ENCODE results near the gene PROKR1.
A peak's percentile ranks its signal among the peaks of the same experiment; 100 is the strongest.
"Not testable (repeated sequence)": the region's sequence is repeated elsewhere in the genome, so short reads cannot be mapped to it uniquely, and the experiment has no call there.

PROKR1 gene

DNA sequence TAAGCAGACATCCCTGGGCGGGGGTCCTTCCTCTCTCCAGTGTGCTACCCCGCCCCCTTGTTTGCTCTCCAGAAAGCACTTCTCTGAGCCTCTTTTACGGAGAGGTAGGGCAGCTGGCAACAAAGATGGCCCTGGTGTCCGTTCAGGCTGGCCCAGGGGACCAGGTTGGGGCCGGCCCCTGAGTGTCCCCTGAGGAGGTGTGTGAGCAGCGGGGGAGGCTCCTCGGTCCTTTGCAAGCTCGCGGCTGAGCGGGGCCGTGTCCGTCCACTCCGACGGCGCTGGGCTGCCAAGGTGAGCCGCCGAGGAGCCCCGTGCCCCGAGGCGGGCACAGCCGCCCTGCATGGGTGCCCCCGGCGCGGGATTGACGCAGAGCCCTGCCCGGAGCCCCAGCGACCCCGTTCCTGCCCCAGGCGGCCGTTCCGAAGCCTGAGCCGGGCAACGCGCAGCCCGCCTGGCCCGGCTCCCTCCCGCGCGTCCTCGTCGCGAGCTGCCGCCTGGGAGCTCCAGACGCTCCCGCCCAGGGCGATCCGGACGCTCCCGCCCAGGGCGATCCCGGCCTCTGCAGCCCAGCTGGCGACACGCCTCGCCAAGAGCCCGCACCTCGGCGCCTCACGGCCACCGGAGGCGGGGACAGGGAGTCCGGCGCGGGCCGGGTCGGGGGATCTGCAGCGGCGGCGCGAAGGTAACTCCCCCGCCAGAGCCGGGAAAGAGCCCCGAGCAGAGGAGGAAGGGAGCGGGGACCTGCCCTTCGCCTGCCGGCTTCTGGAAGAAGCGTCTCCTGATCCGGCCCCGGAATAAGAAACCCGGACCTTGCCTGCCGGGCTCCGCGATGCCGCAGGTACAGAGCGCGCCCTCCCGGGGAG, at the start of gene PROKR1:
Gene PROKR1 (plus strand): TSS at position 569 of the 863 bp plus-strand sequence. CDS start 2,243 bp downstream, outside the sequence.
- no peak for DNase-seq (ENCODE audit: low read depth in 2 of 2)

DNA sequence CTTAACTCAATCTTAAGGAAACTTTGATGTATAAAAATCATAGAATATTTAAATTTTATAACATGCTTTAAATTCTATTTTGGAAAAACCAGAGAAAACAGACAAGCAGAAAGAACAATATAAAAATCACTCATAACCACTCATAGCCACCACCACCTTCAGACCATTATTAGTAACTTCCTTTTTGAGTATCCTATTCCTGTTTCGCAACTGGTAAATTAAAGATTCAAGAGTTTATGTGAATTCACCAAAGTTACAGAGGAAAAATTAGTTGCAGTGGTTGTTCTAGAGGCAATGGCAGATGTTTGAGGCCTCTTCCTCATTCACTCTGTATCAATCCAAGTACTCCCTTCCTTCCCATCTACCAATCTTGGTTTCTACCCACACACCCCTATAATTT, 49.3 kb upstream of the PROKR1 start:
- no peak for DNase-seq (ENCODE audit: low read depth in 2 of 2)

DNA sequence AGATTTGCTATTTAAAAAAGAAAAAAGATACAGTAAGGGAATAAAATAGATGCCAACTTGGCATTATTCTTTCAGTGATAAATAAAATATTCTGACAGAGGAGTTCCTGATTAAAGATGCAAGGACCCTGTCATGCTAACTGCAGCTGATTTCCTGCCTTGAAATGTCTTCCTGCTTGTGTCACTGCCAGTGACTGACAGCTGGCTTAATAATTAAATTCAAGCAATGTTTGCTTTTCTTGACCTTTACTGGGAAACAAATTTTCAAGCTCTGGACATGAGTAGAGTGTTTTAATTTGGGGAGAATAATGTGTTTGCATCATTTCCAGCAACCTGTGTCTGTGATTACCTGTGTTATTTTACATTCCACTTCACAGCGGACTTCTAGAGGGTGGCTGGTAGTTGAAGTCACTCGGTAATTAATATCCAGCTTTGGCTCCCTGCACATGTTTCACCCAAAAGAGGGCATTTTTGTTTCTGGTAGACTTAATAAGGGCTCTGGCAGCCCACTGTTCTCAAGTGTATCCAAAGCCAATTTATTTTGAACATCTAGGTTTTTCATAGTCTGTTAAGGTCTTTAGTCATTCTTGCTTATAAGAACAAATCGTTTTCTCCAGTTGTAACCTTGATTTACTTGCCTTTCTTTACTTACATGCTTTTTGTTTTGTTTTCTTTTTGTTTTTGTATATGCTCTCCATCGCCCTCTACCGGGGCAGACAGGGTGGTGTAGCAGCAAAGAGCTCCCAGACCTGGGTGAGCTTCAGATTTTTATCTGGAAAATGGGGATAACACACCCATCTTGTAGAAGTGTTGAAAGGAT, 48.5 kb upstream of the PROKR1 start:
- peak; percentile 34 to 40 for DNase-seq (ENCODE audit: low read depth in 2 of 2)

DNA sequence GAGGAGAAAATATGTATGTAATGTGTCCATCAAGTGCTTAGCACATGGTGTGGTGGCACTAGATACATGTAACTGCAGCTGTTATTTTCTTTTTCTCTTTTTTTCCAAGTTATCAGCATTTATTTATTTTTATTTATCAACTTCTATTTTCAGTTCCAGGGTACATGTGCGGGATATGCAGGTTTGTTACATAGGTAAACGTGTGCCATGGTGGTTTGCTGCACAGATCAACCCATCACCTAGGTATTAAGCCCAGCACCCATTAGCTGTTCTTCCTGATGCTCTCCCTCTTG, 47.9 kb upstream of the PROKR1 start:
- not testable (repeated sequence) for DNase-seq (ENCODE audit: low read depth in 2 of 2)

DNA sequence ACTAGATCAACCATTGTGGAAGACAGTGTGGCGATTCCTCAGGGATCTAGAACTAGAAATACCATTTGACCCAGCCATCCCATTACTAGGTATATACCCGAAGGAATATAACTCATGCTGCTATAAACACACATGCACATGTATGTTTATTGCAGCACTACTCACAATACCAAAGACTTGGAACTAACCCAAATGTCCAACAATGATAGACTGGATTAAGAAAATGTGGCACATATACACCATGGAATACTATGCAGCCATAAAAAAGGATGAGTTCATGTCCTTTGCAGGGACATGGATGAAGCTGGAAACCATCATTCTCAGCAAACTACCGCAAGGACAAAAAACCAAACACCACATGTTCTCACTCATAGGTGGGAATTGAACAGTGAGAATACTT, 42.9 kb upstream of the PROKR1 start:
- DNase-seq (ENCODE audit: low read depth in 2 of 2) = not testable (repeated sequence)

DNA sequence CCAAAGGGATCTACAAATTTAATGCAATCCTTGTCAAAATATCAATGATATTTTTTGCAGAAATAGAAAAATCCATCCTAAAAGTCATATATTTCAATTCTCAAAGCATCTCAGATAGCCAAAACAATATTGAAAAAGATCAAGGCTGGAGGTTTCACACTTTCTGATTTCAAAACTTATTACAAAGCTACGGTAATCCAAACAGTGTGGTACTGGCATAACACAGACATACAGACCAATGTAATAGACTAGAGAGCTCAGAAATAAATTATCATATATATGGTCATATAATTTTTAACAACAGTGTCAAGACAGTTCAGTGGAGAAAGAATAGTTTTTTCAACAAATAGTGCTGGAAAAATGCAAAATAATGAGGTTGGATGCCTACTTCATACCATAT, 40.3 kb upstream of the PROKR1 start:
- DNase-seq (ENCODE audit: low read depth in 2 of 2) = no peak

DNA sequence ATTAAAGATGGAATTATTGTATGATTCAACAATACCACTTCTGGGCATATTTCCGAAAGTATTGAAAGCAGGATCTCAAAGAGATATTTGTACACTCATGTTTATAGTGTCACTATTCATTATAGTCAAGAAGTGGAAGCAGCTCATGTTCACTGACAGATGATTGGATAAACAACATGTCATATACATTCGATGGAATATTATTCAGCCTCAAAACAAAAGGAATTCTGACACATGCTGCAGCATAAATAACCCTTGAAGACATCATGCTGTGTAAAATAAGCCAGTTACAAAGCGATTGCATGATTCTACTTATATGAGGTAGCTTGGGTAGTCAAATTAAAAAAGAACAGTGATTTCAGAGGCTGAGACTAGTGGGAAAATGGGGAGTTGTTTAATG, 39.3 kb upstream of the PROKR1 start:
- DNase-seq (ENCODE audit: low read depth in 2 of 2) = no peak

DNA sequence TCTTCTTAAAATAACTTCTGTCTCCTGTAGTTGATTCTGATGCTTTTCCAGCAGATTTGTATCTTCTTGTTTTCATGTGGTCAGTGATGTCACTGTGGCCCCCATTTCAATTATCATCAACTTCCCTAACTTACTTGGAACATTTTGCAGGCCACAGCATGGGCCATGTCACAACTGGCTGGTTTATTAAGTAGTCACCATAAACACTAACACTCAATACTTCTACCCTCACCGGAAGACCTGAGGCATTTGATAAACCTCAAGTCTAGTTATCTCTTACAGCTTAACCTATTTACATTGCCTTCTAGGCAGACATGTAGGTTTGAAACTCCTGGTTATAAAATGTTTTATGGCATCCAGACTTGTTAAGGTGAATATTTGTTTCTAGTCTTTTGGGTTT, 37.4 kb upstream of the PROKR1 start:
- DNase-seq (ENCODE audit: low read depth in 2 of 2) = no peak

DNA sequence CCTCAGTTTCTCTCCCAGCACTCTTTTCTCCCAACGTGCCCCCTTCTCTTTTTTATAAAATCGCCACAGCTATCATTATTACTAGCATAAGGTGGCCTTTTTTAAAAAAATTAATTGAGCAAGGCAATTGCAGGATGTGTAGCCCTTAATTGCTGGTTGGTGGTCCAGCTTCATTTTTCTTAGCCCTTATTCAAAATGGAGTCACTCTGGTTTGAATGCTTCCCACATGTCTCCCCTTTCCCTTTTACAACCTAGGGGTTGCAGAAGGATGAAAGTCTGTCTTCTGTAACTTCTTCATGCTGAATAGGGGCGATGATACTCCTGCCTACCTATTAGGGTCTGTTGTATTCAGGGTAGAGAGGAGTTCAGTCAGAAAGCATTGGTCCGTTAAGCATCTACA, 36.6 kb upstream of the PROKR1 start:
- DNase-seq (ENCODE audit: low read depth in 2 of 2) = no peak

DNA sequence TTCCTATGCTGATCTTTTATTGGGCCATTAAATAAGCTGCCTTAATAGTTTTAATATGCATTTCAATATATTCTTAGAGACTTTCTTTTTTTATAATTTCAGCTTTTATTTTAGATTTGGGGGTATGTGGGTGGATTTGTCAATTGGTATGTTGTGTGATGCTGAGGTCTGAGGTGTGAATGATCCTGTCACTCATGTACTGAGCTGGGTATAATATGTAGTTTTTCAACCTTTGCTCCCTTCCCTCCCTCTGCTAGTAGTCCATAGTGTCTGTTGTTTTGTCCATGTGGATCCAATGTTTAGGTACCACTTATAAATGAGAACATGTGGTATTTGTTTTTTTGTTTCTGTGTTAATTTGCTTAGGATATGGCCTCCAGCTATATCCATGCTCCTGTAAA, 35.5 kb upstream of the PROKR1 start:
- DNase-seq (ENCODE audit: low read depth in 2 of 2) = no peak

DNA sequence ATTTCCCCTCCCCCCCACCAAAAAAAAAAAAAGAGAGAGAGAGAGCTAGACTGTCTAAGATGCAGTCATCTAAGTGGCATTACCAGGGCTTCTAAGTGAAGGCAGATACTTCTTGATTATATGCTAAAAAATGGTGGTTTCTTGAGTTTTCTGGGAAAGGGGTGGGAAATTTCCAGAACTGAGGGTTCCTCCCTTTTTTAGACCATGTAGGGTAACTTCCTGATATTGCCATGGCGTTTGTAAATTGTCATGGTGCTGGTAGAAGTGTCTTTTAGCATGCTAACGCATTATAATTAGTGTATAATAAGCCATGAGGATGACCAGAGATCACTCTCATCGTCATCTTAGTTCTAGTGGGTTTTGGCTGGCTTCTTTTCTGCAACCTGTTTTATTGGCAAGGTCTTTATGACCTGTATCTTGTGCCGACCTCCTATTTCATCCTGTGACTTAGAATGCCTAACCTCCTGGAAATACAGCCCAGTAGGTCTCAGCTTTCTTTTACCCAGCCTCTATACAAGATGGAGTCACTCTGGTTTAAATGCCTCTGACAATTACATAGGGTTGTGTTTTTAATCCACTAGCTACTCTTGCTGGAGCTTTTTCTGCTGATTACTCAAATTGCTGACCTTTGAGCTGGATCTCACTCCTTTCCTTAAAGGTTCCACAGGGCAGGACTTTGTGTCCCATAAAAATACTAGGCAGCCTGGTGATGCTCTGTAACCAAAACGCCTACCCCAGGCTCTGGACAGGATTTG, 30.4 kb upstream of the PROKR1 start:
- DNase-seq (ENCODE audit: low read depth in 2 of 2) = no peak

DNA sequence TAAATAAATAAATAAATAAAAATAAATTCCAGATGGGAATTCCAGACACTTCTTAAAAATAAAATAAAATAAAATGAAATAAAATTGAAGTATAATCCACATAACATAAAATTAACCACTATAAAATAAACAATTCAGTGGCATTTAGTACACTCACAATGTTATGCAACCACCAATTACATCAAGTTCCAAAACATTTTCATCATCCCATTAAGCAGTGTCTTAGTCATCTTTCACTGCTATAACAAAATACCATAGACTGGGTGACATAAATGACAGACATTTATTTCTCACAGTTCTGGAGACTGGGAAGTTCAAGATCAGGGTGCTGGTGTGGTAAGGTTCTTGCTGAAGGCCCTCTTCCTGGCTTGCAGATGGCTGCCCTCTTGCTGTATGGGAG, 22.6 kb upstream of the PROKR1 start:
- no peak for DNase-seq (ENCODE audit: low read depth in 2 of 2)

DNA sequence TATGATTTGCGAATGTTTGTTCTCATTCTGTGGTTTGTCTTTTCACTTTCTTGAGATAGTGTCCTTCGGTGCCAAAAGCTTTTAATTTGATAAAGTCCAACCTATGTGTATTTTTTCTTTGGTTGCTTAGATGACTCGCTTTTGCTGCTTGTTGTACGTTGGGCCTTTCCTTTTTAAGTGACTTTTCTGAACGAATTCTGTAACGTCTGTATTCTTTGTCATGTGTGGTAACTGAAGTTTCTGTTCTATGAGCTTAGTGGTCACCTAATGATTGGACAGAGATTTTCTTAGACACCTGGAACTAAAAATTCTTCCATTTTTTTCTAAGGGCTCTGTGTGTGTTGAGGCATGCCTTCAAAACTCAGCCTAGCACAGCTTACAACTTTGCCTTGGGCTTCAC, 19.6 kb upstream of the PROKR1 start:
- no peak for DNase-seq (ENCODE audit: low read depth in 2 of 2)

DNA sequence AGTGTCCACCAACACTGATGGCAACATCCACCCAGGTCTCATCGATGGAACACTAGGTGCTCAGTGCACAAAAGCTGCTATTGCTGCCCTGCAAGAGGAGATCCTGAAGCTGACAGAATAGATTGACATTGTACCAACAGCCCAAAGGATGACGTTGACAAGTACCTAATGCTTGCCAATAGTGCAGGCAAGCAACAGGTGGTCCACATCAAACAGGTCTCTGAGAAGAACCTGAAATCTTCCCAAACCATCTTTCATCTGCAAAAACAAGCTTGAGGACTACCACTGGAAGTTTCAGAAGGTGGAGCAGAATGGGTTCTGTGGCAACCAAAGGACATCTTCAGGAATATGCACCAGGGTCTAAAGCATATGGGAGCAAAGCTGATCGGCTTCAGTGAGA, 15.8 kb upstream of the PROKR1 start:
- no peak for DNase-seq (ENCODE audit: low read depth in 2 of 2)

DNA sequence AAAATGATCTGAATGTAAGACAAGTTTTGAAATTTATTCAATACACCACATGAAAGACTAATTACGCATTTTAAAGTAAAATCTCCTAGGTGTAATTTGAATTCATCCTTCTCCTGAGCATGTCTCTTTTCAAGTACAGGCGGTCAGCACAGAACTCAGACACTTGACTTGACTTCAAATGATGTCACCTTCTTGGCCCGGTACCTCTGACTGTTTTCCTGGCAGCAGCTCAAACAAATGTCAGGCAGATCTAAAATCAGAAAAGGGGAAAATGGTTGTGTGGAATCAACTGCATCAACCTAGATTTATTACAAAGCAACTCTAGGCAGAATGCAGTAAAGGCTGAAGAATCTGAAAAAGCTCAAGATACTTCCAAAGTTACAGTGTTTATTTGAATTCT, 11.4 kb upstream of the PROKR1 start:
- no peak for DNase-seq (ENCODE audit: low read depth in 2 of 2)

DNA sequence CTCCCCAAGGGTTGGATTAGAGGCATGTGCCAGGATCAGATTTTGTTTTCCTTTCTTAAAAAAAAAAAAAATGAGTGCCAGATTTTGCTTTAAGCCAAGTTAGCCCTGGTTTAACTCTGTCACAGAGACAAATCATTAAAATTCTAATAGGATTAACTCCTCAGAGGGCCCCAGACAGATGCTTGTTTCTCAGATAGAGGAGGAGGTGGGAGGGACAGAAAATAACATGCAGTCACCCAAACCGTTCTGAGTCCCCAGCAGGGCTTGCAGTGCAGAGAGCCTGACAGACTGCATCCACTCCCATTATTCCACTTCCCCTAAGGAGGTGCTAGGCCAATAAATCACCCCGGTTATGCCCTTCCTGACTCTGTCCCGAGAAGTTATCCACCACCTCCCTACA, 6.3 kb upstream of the PROKR1 start:
- no peak for DNase-seq (ENCODE audit: low read depth in 2 of 2)

DNA sequence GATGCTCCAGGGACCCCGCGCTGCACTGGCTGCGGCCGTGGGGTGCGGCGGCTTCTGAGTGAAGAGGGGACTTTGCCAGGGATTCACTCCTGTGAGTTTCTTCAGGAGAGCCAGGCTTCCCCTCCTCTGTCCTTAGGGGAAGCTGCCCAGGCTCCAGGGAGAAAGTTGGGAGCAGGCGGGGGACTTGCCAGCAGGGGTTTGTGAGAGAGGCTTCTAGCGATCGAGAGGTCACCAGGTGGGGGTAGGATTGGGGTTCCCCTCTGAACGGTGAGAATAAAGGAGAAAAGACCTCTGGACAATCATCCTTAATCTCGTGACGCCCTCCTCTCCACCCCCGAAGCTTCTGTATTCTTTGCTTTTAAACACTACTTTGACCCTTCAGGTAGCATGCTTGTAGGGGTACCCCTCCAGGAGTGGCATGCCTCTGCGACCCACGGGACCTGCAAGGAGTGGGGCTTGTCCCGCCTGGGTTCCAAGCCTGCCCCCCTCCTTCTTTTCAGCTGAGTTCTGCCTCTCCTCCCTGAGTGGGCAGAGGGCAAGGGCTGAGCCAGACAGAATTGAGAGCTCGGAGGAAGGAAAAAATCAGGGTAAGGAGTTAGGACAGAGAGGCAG, 601 bp downstream of the PROKR1 start:
- DNase-seq (ENCODE audit: low read depth in 2 of 2) = no peak

DNA sequence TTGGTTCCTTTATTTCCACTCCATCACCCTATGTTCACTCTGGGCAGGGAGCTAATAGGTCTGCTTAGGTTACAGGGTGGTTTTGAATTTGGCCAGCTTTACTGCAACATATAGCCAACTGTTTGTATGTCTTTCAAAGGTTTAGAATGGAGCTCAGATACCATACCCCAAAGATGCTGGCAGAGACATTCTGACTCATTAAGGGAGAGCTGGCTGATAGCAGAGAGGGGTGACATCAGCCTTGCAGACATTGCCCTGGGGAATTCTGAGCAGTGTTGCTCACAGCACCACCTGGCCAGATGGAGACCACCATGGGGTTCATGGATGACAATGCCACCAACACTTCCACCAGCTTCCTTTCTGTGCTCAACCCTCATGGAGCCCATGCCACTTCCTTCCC, 2.1 kb downstream of the PROKR1 start:
- no peak for DNase-seq (ENCODE audit: low read depth in 2 of 2)

DNA sequence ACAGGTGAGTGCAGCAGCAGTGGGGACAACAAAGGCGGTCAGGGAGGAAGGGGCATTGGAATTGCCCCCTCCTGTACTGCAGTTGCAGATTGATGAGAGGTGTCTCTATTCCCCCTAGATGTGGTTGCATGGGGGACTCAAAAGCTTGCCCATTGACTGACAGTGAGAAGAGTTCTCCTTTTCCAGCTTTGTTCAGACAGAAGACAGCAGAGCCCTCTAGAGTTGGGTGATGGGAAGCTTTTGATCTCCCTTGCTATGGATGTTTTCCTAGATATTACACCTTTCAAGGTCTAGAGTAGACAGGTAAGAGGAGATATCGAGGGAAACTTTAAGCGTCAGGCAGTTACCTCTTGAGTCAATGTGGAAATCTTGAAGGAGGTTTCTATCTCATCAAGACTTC, 2.9 kb downstream of the PROKR1 start:
- DNase-seq (ENCODE audit: low read depth in 2 of 2) = no peak

DNA sequence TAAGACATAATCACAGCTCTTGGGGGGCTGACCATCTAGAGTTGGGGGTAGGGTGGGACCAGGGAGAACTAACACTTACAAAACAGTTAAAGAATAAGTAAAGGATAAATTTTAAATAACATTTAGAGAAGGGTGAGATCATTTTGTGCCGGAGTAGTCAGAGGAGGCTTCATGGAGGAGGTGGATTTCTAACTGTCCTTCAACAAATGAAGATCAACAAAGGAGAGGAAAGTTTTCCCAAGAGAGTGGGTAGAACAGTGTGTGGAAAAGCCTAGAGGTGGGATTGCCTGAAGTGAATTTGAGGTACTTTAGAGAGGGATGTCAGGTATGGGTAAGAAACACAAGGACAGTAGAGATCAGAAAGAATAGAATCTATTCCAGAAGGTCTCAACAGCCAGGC, 7.3 kb downstream of the PROKR1 start:
- DNase-seq (ENCODE audit: low read depth in 2 of 2) = no peak

DNA sequence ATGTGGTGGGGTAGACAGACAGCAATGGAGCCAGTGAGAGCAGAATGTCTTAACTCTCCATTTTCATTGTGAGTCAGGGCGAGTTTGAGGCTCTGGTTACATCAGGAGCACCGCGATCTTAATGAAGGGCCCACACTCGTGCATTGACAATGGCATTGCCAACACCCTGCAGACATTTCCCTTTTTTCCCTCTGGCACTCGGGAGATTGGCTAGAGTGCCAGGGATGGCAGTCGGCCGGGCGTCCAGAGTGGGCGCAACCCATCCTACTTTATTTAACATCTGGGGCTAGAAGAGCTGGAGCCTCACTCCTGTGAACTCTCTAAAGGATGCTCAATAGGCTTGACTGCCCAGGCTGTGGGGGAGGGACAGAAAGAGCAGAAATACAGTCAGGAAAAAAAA, 9.7 kb downstream of the PROKR1 start:
- DNase-seq (ENCODE audit: low read depth in 2 of 2) = no peak

DNA sequence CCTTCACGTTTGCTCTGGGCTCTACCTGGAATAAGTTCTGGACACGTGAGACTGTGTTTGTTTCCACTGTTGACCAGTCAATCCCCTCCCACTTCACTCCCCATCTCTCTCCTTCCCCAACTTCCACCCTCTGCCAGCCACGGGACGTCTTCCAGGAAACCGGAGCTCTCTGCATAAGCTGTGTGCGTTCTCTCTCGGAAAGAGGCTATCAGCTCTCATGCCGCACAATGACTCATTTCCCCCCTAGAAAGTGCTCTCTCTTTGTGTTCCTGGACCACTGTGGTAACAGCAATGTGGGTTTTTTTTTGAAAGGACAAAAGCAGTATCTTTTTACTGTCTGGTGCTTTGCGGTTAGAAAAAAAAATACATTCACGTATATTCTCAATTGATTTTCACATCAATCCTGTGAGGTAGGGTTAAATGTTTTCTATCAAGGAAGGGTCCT, 10.2 kb downstream of the PROKR1 start:
- DNase-seq (ENCODE audit: low read depth in 2 of 2) = peak in 1 of 2 donors; percentile 21
